Measurements from ENCODE around the gene ELOVL1.

DNA sequence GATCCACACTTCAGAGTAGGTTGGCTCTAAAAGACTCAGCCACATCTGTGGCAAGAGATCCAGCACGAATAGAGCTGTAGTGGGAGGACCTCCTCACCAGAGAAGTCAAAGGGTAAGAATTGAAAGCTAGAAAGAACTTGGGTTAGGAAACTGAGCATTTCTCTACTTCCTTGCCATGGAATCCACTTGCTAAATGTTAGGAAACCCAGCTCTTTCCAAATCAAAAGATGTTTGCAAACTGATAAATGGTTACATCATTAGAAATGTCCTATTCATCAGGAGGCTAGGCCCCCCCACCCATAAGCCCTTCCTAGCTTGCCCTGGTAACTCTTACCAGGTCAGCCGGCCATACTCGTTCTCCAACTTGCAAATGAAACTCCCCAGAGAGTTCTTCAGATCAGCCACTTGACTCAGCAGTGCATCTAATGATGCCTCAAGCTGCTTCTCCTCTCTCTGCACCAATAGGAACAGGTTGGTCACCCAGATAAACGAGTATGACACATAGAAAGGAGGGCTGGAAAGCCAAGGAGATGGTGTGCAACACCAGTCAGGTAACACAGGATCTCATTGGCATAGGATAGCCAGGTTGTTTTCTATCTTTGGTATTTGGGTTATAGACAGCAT lies 20.3 kb upstream of the ELOVL1 start:
- TF ChIP-seq CTCF (IDR thresholded peaks at IDR 0.05; ENCODE audit: insufficient read depth, low read length) (no peak), POLR2AphosphoS5 (IDR thresholded peaks at IDR 0.05; ENCODE audit: low read depth) (no peak)
